Mesothelial cell of epicardium (in vitro differentiated cells): Measurements from ENCODE around the gene C1orf74. TPM values are rescaled to one million over a fixed set of nuclear protein-coding genes. Genes with fewer than 3 reads are reported as not detected.

Experiments
- DNase-seq, 2 experiments: peaks; one replicate each; pipeline ENCODE4 v3.0.0; 2021; ENCODE audit warnings: low spot score in 2 of 2; ENCODE audit not compliant: unreplicated experiment in 2 of 2
- H3K27ac Mint-ChIP-seq: 2 replicates; pipeline ENCODE4 v1.8.0; 2021; ENCODE audit warnings: mixed read lengths
- H3K27me3 Mint-ChIP-seq: 2 replicates; pipeline ENCODE4 v1.8.0; 2021; ENCODE audit warnings: low read depth, mixed read lengths
- H3K36me3 Mint-ChIP-seq: 2 replicates; pipeline ENCODE4 v1.8.0; 2021; ENCODE audit warnings: mixed read lengths
- H3K4me1 Mint-ChIP-seq: 2 replicates; pipeline ENCODE4 v1.8.0; 2021; ENCODE audit warnings: mixed read lengths
- H3K4me3 Mint-ChIP-seq: 2 replicates; pipeline ENCODE4 v1.8.0; 2021; ENCODE audit warnings: mild to moderate bottlenecking, moderate library complexity, mixed read lengths
- H3K9me3 Mint-ChIP-seq: 2 replicates; pipeline ENCODE4 v1.8.0; 2021; ENCODE audit warnings: mixed read lengths
- CTCF ChIP-seq: fragments of 200-600 bp; sonication (generic); IDR thresholded peaks from one replicate; pipeline ENCODE4 v1.5.0; 2021; ENCODE audit warnings: antibody characterized with exemption; ENCODE audit not compliant: unreplicated experiment
- total RNA-seq: library from RNA; stranded (reverse); gene quantifications from 3 replicates; pipeline ENCODE4 v1.2.1, GENCODE V29; 2021

Gene C1orf74
- total RNA-seq, 1 donor from 2014 or later = 3.8 TPM

- no peak overlapping the region for H3K4me3 Mint-ChIP-seq
- no peaks in the 10 kb centered on the region for H3K9me3 Mint-ChIP-seq
Observed at GRCh38 chr1:209759829-209760359, 24.5 kb downstream of the C1orf74 start.

GRCh38 chr1:209758400-209758799, 26.0 kb downstream of the C1orf74 start:
- no peak for TF ChIP-seq CTCF
- Mint-ChIP-seq H3K9me3 (no peaks in the 10 kb centered on the region), H3K4me1 (no peaks in the 10 kb centered on the region), H3K27ac (no peak overlapping the region), H3K27me3 (peaks cover 24% of the 10 kb centered on the region), H3K36me3 (no peaks in the 10 kb centered on the region), H3K4me3 (no peak overlapping the region)
- DNase-seq = no peak

More at GRCh38 chr1:209759829-209760359, 24.5 kb downstream of the C1orf74 start:
- H3K36me3 Mint-ChIP-seq = no peaks in the 10 kb centered on the region
- peaks cover 24% of the 10 kb centered on the region for H3K27me3 Mint-ChIP-seq
- no peak overlapping the region for H3K27ac Mint-ChIP-seq
- no peak for TF ChIP-seq CTCF
- no peak for DNase-seq
- no peaks in the 10 kb centered on the region for H3K4me1 Mint-ChIP-seq

GRCh38 chr1:209756615-209757445, 27.5 kb downstream of the C1orf74 start:
- Mint-ChIP-seq H3K27ac (no peak overlapping the region), H3K27me3 (peaks cover 17% of the 10 kb centered on the region), H3K4me1 (no peaks in the 10 kb centered on the region), H3K4me3 (no peak overlapping the region), H3K9me3 (no peaks in the 10 kb centered on the region), H3K36me3 (no peaks in the 10 kb centered on the region)
- DNase-seq = no peak
- TF ChIP-seq CTCF = no peak

- no peak for TF ChIP-seq CTCF
- Mint-ChIP-seq H3K4me1 (no peaks in the 10 kb centered on the region), H3K36me3 (no peaks in the 10 kb centered on the region), H3K4me3 (no peak within 1 kb of the TSS), H3K27ac (no peak within 1 kb of the TSS), H3K27me3 (peaks cover 15% of the 10 kb centered on the region), H3K9me3 (no peaks in the 10 kb centered on the region)
- no peak for DNase-seq
Observed at GRCh38 chr1:209755926-209756614, 28.3 kb downstream of the C1orf74 start, which contains the start of gene TRAF3IP3. TRAF3IP3 (plus strand) TSS chr1:209756053; CDS start chr1:209760040, 3,987 bp downstream.

GRCh38 chr1:209755256-209755655, 29.1 kb downstream of the C1orf74 start:
- Mint-ChIP-seq H3K27me3 (peaks cover 15% of the 10 kb centered on the region), H3K27ac (no peak overlapping the region), H3K4me1 (peaks cover 2% of the 10 kb centered on the region), H3K9me3 (no peaks in the 10 kb centered on the region), H3K36me3 (no peaks in the 10 kb centered on the region), H3K4me3 (no peak overlapping the region)
- DNase-seq = no peak
- TF ChIP-seq CTCF = no peak
